Hematopoietic multipotent progenitor cell treated with erythropoietin and hydrocortisone succinate and interleukin-3 and kit ligand, for 17 days (in vitro differentiated cells): ENCODE data around the gene ELOVL3.

Source experiments
- DNase-seq: peaks from one replicate; pipeline ENCODE4 v3.0.0-alpha.2; 2015; ENCODE audit warnings: low spot score

Gene ELOVL3

DNA sequence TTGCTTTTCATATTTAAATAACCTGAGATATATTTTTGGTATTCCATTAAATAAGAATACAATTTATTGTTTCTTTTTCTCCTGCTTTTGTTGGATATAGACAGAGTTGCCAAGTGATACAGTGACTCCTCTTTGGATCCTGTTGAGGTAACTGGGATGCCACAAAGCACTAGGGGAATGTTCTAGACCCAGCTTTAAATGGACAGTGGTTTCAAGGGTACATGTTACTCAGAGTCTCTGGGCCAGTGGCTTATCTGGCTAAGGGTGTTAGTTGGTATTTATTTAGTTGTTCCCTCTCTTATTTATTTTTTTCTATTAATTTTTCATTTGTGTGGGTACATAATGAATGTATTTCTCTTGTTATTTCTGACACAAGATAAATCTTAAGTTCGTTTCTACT is 28.3 kb downstream of the ELOVL3 start:
- no peak for DNase-seq

DNA sequence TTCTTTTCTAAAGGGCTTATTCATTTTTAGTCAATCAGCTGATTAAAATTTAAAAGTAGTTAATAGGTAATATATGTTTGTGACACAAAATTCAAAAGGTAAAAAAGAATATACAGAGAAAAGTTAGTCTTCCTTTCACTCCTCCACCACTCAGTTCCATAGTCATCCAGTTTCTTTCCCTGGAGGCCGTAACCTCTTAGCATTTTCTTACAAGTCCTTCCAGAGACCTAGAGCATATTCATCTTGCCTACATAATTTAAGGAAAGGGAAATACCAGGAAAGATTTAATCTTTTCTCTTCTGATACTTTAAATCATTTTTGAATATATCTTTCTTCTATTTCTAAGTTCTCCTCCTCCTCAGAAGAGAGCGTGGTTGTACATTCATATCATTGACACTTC is 29.3 kb downstream of the ELOVL3 start:
- no peak for DNase-seq

DNA sequence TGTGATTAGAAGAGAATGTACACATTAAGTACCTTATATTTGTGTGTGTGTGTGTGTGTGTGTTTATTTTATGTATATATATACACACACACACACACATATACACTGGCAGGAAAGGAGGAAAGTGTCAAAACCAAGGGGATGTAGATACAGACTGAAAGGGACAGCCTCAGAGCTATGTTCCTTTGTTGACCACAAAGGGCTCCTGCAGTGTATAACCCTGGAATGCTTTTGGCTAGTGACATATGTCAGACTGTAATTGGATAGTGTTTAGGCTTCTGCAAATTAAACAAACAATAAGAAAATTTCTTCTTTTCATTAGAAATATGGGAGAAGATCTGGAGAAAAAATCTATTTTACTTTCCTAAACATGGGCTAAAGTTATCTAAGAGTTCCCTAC is 35.1 kb downstream of the ELOVL3 start:
- DNase-seq = no peak

DNA sequence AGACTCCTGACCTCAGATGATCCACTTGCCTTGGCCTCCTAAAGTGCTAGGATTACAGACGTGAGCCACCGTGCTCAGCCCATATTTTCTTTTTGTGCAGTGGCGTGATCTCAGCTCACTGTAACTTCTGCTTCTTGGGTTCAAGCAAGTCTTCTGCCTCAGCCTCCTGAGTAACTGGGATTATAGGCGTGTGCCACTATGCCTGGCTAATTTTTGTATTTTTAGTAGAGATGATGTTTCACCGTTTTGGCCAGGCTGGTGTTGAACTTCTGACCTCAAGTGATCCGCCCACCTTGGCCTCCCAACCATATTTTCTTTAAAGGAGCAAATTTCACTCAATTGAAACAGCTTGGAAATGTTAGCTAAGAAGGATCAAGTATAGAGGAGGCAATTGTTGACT is 35.7 kb downstream of the ELOVL3 start:
- DNase-seq = no peak

GRCh38 chr10:102262744-102263370 is 36.8 kb downstream of the ELOVL3 start:
- DNase-seq = no peak

DNA sequence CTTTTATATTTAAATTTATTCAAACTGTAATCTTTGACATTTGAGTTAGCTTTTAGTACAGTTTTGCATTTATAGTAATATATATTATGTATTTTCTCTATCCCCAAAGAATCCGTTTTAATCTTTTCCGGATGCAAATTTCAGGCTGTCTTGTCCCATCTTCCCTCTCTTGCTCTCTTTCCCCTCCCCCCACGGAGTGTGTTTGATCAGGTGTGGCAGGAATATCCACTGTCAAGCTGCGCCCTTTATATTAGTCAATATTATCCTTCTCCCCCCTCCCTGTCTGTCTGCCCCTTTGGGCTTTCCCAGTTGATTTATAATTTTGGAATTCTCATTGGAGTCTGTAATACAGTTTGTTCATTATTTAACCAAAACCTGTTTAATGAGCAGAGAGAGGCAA is 38.3 kb downstream of the ELOVL3 start:
- DNase-seq = no peak

DNA sequence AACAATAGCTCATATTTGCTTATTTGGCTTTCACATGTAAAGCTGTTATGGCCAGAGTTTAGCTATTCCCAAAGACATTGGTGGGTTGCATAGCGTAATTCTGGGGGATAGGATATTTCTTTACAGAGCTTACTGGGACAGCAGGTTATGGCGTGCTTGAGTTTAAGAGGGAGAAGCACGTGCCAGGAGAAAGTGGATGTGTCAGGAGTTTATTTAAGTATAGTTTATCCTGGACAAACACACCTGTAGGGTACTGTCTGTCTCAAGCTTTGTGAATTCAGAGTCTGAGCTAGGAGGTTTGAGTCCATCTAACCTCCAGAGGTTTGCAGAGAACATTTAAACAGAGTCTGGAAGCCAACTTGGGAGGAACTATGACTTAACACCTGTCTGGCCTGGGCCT is 40.6 kb downstream of the ELOVL3 start:
- DNase-seq = no peak

- DNase-seq = no peak
Observed at GRCh38 chr10:102267748-102268147, 41.6 kb downstream of the ELOVL3 start.

GRCh38 chr10:102268375-102268888 is 42.3 kb downstream of the ELOVL3 start:
- DNase-seq = no peak

GRCh38 chr10:102269017-102269416 is 42.9 kb downstream of the ELOVL3 start:
- no peak for DNase-seq

GRCh38 chr10:102274062-102274461 is 48.0 kb downstream of the ELOVL3 start:
- DNase-seq = no peak

GRCh38 chr10:102275343-102275742 is 49.2 kb downstream of the ELOVL3 start:
- DNase-seq = no peak

GRCh38 chr10:102279104-102279503 is 53.0 kb downstream of the ELOVL3 start:
- DNase-seq = no peak
